SH-SY5Y (cell line): ENCODE measurements around the gene ZBTB47.

Experiments
- GATA2 ChIP-seq: IDR thresholded peaks from 2 replicates; pipeline ENCODE4 v1.6.1; 2011; ENCODE audit warnings: mild to moderate bottlenecking, low read depth, low read length
- GATA3 ChIP-seq: IDR thresholded peaks from 2 replicates; pipeline ENCODE4 v1.6.1; 2011; ENCODE audit warnings: low read depth, mild to moderate bottlenecking, low read length, moderate library complexity

- no peak for TF ChIP-seq GATA2
- no peak for TF ChIP-seq GATA3
Measured at GRCh38 chr3:42710323-42711021, 57.0 kb downstream of the ZBTB47 start.
